GM12891 (cell line): Measurements from ENCODE around the gene C3orf20.
"Not testable (repeated sequence)": the region's sequence is repeated elsewhere in the genome, so short reads cannot be mapped to it uniquely, and the experiment has no call there.

Source experiments
- POLR2A ChIP-seq: IDR thresholded peaks from 2 replicates; pipeline ENCODE4 v1.6.1; 2011; ENCODE audit warnings: low read depth, low read length, control low read depth
- POLR2AphosphoS5 ChIP-seq: IDR thresholded peaks from 2 replicates; pipeline ENCODE4 v1.6.1; 2011; ENCODE audit warnings: low read depth, low read length, control low read depth
- POU2F2 ChIP-seq: IDR thresholded peaks from 2 replicates; pipeline ENCODE4 v1.6.1; 2011; ENCODE audit warnings: low read depth, mild to moderate bottlenecking, control low read depth, low read length, moderate library complexity

DNA sequence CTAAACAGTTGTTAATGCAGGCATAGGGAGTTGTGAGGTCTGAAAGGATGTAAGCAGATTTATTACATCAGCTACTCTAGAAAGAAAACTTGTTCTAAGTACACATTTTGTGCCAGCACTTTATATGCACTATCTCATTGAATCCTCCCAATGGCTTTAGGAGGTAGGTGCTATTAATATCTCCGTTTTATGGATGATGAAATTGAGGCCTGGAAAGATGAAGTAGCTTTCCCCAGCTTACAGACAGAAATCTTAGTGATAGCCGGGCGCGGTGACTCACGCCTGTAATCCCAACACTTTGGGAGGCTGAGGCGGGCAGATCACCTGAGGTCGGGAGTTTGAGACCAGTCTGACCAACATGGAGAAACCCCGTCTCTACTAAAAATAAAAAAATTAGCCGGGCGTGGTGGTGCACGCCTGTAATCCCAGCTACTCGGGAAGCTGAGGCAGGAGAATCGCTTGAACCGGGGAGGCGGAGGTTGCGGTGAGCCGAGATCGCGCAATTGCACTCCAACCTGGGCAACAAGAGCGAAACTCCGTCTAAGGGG is 22.5 kb upstream of the C3orf20 start:
- TF ChIP-seq POU2F2, POLR2A, POLR2AphosphoS5: not testable (repeated sequence)
